Endodermal cell (in vitro differentiated cells): ENCODE data around the gene SERPINA5. TPM values are rescaled to one million over a fixed set of nuclear protein-coding genes. Genes with fewer than 3 reads are reported as not detected.

Experiments
- DNase-seq: peaks from one replicate; pipeline ENCODE4 v3.0.0-alpha.2; 2017
- H3K27ac ChIP-seq: 2 replicates; pipeline ENCODE4 v1.5.1; 2013; ENCODE audit warnings: mild to moderate bottlenecking, low read depth, low read length, moderate library complexity
- H3K27me3 ChIP-seq: 2 replicates; pipeline ENCODE4 v1.6.1; 2013; ENCODE audit warnings: mild to moderate bottlenecking, low read length, moderate library complexity; ENCODE audit not compliant: insufficient read depth, control insufficient read depth, poor library complexity, severe bottlenecking
- H3K36me3 ChIP-seq: 2 replicates; pipeline ENCODE4 v1.7.0; 2013; ENCODE audit warnings: mild to moderate bottlenecking, low read length, moderate library complexity; ENCODE audit not compliant: control insufficient read depth, insufficient read depth
- H3K4me1 ChIP-seq: one replicate; pipeline ENCODE4 v1.7.0; 2013; ENCODE audit warnings: low read length; ENCODE audit not compliant: control insufficient read depth, insufficient read depth
- H3K4me3 ChIP-seq: 2 replicates; pipeline ENCODE4 v1.5.1; 2013; ENCODE audit warnings: mild to moderate bottlenecking, low read length, moderate library complexity
- H3K9ac ChIP-seq: 2 replicates; pipeline ENCODE4 v1.6.1; 2013; ENCODE audit warnings: mild to moderate bottlenecking, low read length, moderate library complexity; ENCODE audit not compliant: poor library complexity, severe bottlenecking; ENCODE audit errors: extremely low read depth
- H3K9me3 ChIP-seq: 2 replicates; pipeline ENCODE4 v1.6.1; 2013; ENCODE audit warnings: mild to moderate bottlenecking, low read length, moderate library complexity; ENCODE audit not compliant: control insufficient read depth
- H3K27ac Mint-ChIP-seq: 2 replicates; pipeline ENCODE4 v1.8.0; 2020; ENCODE audit warnings: mixed read lengths
- H3K27me3 Mint-ChIP-seq: 2 replicates; pipeline ENCODE4 v1.8.0; 2021; ENCODE audit warnings: mild to moderate bottlenecking, mixed read lengths; ENCODE audit not compliant: insufficient read depth
- H3K36me3 Mint-ChIP-seq: 2 replicates; pipeline ENCODE4 v1.8.0; 2020; ENCODE audit warnings: low read depth, mixed read lengths
- H3K4me1 Mint-ChIP-seq: 2 replicates; pipeline ENCODE4 v1.8.0; 2020; ENCODE audit warnings: mixed read lengths
- H3K4me3 Mint-ChIP-seq: 2 replicates; pipeline ENCODE4 v1.8.0; 2020; ENCODE audit warnings: mild to moderate bottlenecking, moderate library complexity, mixed read lengths
- H3K9me3 Mint-ChIP-seq: 2 replicates; pipeline ENCODE4 v1.8.0; 2020; ENCODE audit warnings: mild to moderate bottlenecking, mixed read lengths
- CTCF ChIP-seq: fragments of 200-600 bp; sonication (generic); conservative IDR thresholded peaks from 2 replicates; pipeline ENCODE4 v1.5.0; 2021; ENCODE audit warnings: antibody characterized with exemption, mild to moderate bottlenecking
- WGBS, 2 experiments: methylation state at CpG; one replicate each; pipeline versions ENCODE4 v1.1.5 to v1.1.7; 2013; ENCODE audit warnings: missing lambda C conversion rate in 2 of 2, mixed read lengths in 1 of 2; ENCODE audit not compliant: insufficient coverage in 1 of 2, insufficient read length in 1 of 2; 5-methylcytosine and 5-hydroxymethylcytosine counted together
- total RNA-seq, 2 donors: library from RNA; stranded (reverse); fragmentation: NEBNext Ultra II Directional in 1 of 2; extraction: Animal tissue kit (Norgen Biotek cat#: 25700) in 1 of 2; gene quantifications; 2 replicates in 1 of 2; 3 replicates in 1 of 2; pipeline ENCODE4 v1.2.1, GENCODE V29; 2021

SERPINA5 gene
- total RNA-seq, 2 donors from 2014 or later = 1.5 to 2.8 TPM

- Mint-ChIP-seq H3K36me3 (no peaks in the 10 kb centered on the region), H3K4me3 (no peak overlapping the region), H3K9me3 (no peaks in the 10 kb centered on the region), H3K27ac (no peak overlapping the region), H3K4me1 (no peaks in the 10 kb centered on the region), H3K27me3 (peaks cover 6% of the 10 kb centered on the region)
- no peak for TF ChIP-seq CTCF
- 94 to 98% methylated on average over 10 to 12 of the region's 12 CpGs for WGBS, 2 experiments
- Histone ChIP-seq H3K4me1 (no peaks in the 10 kb centered on the region), H3K27me3 (no peaks in the 10 kb centered on the region), H3K9ac (no peak overlapping the region), H3K27ac (no peak overlapping the region), H3K36me3 (no peaks in the 10 kb centered on the region), H3K9me3 (no peaks in the 10 kb centered on the region), H3K4me3 (no peak overlapping the region)
- no peak for DNase-seq
Observed at GRCh38 chr14:94641632-94641955, 60.4 kb downstream of the SERPINA5 start.

Other genes starting within 250 kb of the SERPINA5 start
- gene SERPINA2, start 214.7 kb upstream of the SERPINA5 start, total RNA-seq = not detected
- gene SERPINA1, start 192.8 kb upstream of the SERPINA5 start, total RNA-seq = 1 to 10 TPM in 1 of 2 donors, not detected in 1; 1.2 TPM
- gene SERPINA11, start 128.6 kb upstream of the SERPINA5 start, total RNA-seq = under 1 TPM in 1 of 2 donors, not detected in 1; 0.70 TPM
- gene SERPINA9, start 105.2 kb upstream of the SERPINA5 start, total RNA-seq = not detected
- not detected for gene SERPINA12, start 72.0 kb upstream of the SERPINA5 start, total RNA-seq
- not detected for gene SERPINA4, start 20.0 kb upstream of the SERPINA5 start, total RNA-seq
- under 1 TPM in 1 of 2 donors, not detected in 1; 0.27 TPM for gene SERPINA3, start 31.0 kb downstream of the SERPINA5 start, total RNA-seq
- 10 to 100 TPM; 37.0 to 94.4 TPM for gene GSC, start 188.7 kb downstream of the SERPINA5 start, total RNA-seq